ENCODE data around the gene CTDP1.

DNA sequence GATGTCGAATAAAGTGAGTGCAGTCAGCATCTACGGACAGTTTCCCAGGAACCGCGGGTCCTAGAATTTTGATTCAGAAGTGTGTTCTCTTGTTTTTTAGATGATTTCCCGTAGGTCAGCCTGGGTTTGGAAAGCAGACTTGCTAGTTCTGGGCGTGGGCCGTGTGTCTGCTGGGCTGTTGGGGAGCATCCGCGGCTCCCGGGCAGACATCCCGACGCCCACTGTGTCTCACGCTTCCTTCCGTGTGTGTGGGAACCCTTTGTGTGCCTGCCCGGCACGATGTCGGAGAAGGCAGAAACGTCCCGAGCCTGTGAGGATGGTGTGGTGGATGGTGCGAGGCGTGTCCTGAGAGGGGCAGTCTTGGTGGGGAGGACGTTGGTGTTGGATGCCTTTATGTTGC lies 18.4 kb downstream of the CTDP1 start:
- no peak for TF ChIP-seq POLR2A (IDR thresholded peaks at IDR 0.05; ENCODE audit: low read length)
- TF ChIP-seq GATA1 (IDR thresholded peaks at IDR 0.05; ENCODE audit: low read depth, low read length): no peak
